ENCODE results near the gene PRDM8.

Gene PRDM8

GRCh38 chr4:80184053-80184824 lies 13.1 kb upstream of the PRDM8 start:
- DNase-seq, result peak; percentile 77

- DNase-seq, result no peak
Observed at GRCh38 chr4:80184825-80185756, 12.2 kb upstream of the PRDM8 start.

- DNase-seq, result no peak
Observed at GRCh38 chr4:80185787-80186548, 11.3 kb upstream of the PRDM8 start.

- no peak for DNase-seq
Observed at GRCh38 chr4:80186676-80187075, 10.6 kb upstream of the PRDM8 start.

GRCh38 chr4:80187677-80188076 lies 9.6 kb upstream of the PRDM8 start:
- DNase-seq, result no peak

GRCh38 chr4:80188457-80188800 lies 8.9 kb upstream of the PRDM8 start:
- DNase-seq, result no peak

- DNase-seq, result no peak
Observed at GRCh38 chr4:80188801-80189458, 8.4 kb upstream of the PRDM8 start.

GRCh38 chr4:80189581-80189955 lies 7.7 kb upstream of the PRDM8 start:
- no peak for DNase-seq

- DNase-seq, result no peak
Observed at GRCh38 chr4:80189956-80190677, 7.2 kb upstream of the PRDM8 start.

GRCh38 chr4:80192252-80192866 lies 4.9 kb upstream of the PRDM8 start:
- no peak for DNase-seq

- DNase-seq, result no peak
Observed at GRCh38 chr4:80192937-80193336, 4.4 kb upstream of the PRDM8 start.

- DNase-seq, result no peak
Observed at GRCh38 chr4:80195441-80196140, 1.7 kb upstream of the PRDM8 start.

GRCh38 chr4:80196259-80196921 lies 913 bp upstream of the PRDM8 start:
- no peak for DNase-seq

- no peak for DNase-seq
Observed at GRCh38 chr4:80197601-80198440, 518 bp downstream of the PRDM8 start.

GRCh38 chr4:80198441-80198837 lies 1.1 kb downstream of the PRDM8 start:
- DNase-seq, result no peak

- DNase-seq, result no peak
Observed at GRCh38 chr4:80199004-80199560, 1.8 kb downstream of the PRDM8 start.

GRCh38 chr4:80199947-80200346 lies 2.6 kb downstream of the PRDM8 start:
- DNase-seq, result no peak

- peak; percentile 40 for DNase-seq
Observed at GRCh38 chr4:80201252-80202151, 4.2 kb downstream of the PRDM8 start.

All from effector CD8-positive, alpha-beta T cell (primary cell).